ENCODE results near the gene AHRR. TPM values are rescaled to one million over a fixed set of nuclear protein-coding genes. Genes with fewer than 3 reads are reported as not detected.
A peak's percentile ranks its signal among the peaks of the same experiment; 100 is the strongest.
"Not testable (repeated sequence)": the region's sequence is repeated elsewhere in the genome, so short reads cannot be mapped to it uniquely, and the experiment has no call there.

Gene AHRR
- under 1 TPM; 0.06 to 0.81 (median 0.43) TPM for total RNA-seq
- long read RNA-seq: 0 reads

GRCh38 chr5:321230-321725, at the start of gene AHRR:
TSS of gene AHRR (plus strand) at chr5:321714. CDS start at chr5:343903, 22,189 bp downstream.
- 4% methylated on average over 14 of the region's 51 CpGs for WGBS (ENCODE audit: insufficient coverage, low coverage, low lambda C conversion rate, missing lambda C conversion rate)
- peak; percentile 81 to 87 (median 82) for ATAC-seq
- H3K27me3 ChIP-seq: peaks cover 4 to 15% of the 10 kb centered on the region in 2 donors

GRCh38 chr5:271828-272167, 49.7 kb upstream of the AHRR start:
- H3K36me3 ChIP-seq: peaks cover 0 to 21% (median 0%) of the 10 kb centered on the region in 4 donors
- peak overlapping the region; percentile 71 to 91 (median 89) for H3K27ac ChIP-seq
- H3K9me3 ChIP-seq; DNase-seq; H3K27me3 ChIP-seq; H3K4me1 ChIP-seq; intact Hi-C loops (cut with DNase I); ATAC-seq: not testable (repeated sequence)
- peak overlapping the region; percentile 94 to 99 (median 95) for H3K4me3 ChIP-seq
- 0% methylated on average over 4 of the region's 41 CpGs for WGBS (ENCODE audit: insufficient coverage, low coverage, low lambda C conversion rate, missing lambda C conversion rate)

More at GRCh38 chr5:321230-321725, at the start of gene AHRR:
- Histone ChIP-seq H3K4me1 (peaks cover 0 to 20% (median 0%) of the 10 kb centered on the region in 4 donors), H3K27ac (no peak within 1 kb of the TSS), H3K4me3 (peak within 1 kb of the TSS; percentile 38 to 43 (median 42)), H3K9me3 (no peaks in the 10 kb centered on the region), H3K36me3 (no peaks in the 10 kb centered on the region)
- TF ChIP-seq CTCF (IDR thresholded peaks at IDR 0.05) (peak; percentile 14 to 63 (median 44)), POLR2A (IDR thresholded peaks at IDR 0.05) (no peak)
- peak in 1 of 3 donors; percentile 77 for DNase-seq
- intact Hi-C loops (cut with DNase I): no loop called here

- H3K4me1 ChIP-seq; intact Hi-C loops (cut with DNase I); DNase-seq; H3K9me3 ChIP-seq; H3K27me3 ChIP-seq; H3K4me3 ChIP-seq; H3K27ac ChIP-seq; ATAC-seq: not testable (repeated sequence)
- peaks cover 0 to 23% (median 0%) of the 10 kb centered on the region in 4 donors for H3K36me3 ChIP-seq
- 92% methylated on average over 4 of the region's 9 CpGs for WGBS (ENCODE audit: insufficient coverage, low coverage, low lambda C conversion rate, missing lambda C conversion rate)
These were observed 48.4 kb upstream of the AHRR start for GRCh38 chr5:273091-273490.

- intact Hi-C loops (cut with DNase I); H3K4me3 ChIP-seq; H3K27ac ChIP-seq; H3K9me3 ChIP-seq; H3K4me1 ChIP-seq; ATAC-seq; H3K27me3 ChIP-seq; DNase-seq: not testable (repeated sequence)
- 89% methylated on average over 7 of the region's 7 CpGs for WGBS (ENCODE audit: insufficient coverage, low coverage, low lambda C conversion rate, missing lambda C conversion rate)
- H3K36me3 ChIP-seq: peaks cover 0 to 23% (median 0%) of the 10 kb centered on the region in 4 donors
These were observed 48.0 kb upstream of the AHRR start for GRCh38 chr5:273491-273890.

GRCh38 chr5:274346-274745, 47.2 kb upstream of the AHRR start:
- WGBS (ENCODE audit: insufficient coverage, low coverage, low lambda C conversion rate, missing lambda C conversion rate): 94% methylated on average over 6 of the region's 7 CpGs
- intact Hi-C loops (cut with DNase I): not testable (repeated sequence)

GRCh38 chr5:278646-279045, 42.9 kb upstream of the AHRR start:
- no peak for TF ChIP-seq CTCF (IDR thresholded peaks at IDR 0.05)
- TF ChIP-seq POLR2A (IDR thresholded peaks at IDR 0.05): no peak
- 100% methylated on average over 4 of the region's 9 CpGs for WGBS (ENCODE audit: insufficient coverage, low coverage, low lambda C conversion rate, missing lambda C conversion rate)
- intact Hi-C loops (cut with DNase I): no loop called here

More at GRCh38 chr5:274346-274745, 47.2 kb upstream of the AHRR start:
- not testable (repeated sequence) for H3K4me3 ChIP-seq, H3K27me3 ChIP-seq, H3K27ac ChIP-seq, DNase-seq, H3K4me1 ChIP-seq, ATAC-seq, H3K9me3 ChIP-seq
- H3K36me3 ChIP-seq: peaks cover 0 to 23% (median 0%) of the 10 kb centered on the region in 4 donors

GRCh38 chr5:279051-279665, 42.4 kb upstream of the AHRR start:
- H3K4me1 ChIP-seq; H3K4me3 ChIP-seq; H3K9me3 ChIP-seq; H3K27me3 ChIP-seq; H3K27ac ChIP-seq; intact Hi-C loops (cut with DNase I): not testable (repeated sequence)
- ATAC-seq: peak in 1 of 4 donors; percentile 23
- H3K36me3 ChIP-seq: peaks cover 0 to 20% (median 2%) of the 10 kb centered on the region in 4 donors
- peak in 1 of 3 donors; percentile 35 for DNase-seq
- 30% methylated on average over 4 of the region's 14 CpGs for WGBS (ENCODE audit: insufficient coverage, low coverage, low lambda C conversion rate, missing lambda C conversion rate)

More at GRCh38 chr5:278646-279045, 42.9 kb upstream of the AHRR start:
- H3K27me3 ChIP-seq: no peaks in the 10 kb centered on the region
- no peak overlapping the region for H3K27ac ChIP-seq
- no peaks in the 10 kb centered on the region for H3K9me3 ChIP-seq
- ATAC-seq (no peak), DNase-seq (no peak)
- H3K36me3 ChIP-seq: peaks cover 0 to 23% (median 2%) of the 10 kb centered on the region in 4 donors
- H3K4me1 ChIP-seq: no peaks in the 10 kb centered on the region
- no peak overlapping the region for H3K4me3 ChIP-seq
